Thymus (tissue), 11 donors: Measurements from ENCODE around the gene CDH22. TPM values are rescaled to one million over a fixed set of nuclear protein-coding genes. Genes with fewer than 3 reads are reported as not detected.

Experiments
- DNase-seq, 9 donors: peaks; one replicate each; pipeline ENCODE4 v3.0.0-alpha.2; 2013; ENCODE audit warnings: low spot score in 9 of 9, low read depth in 6 of 9, missing footprints in 1 of 9
- H3K27ac ChIP-seq, 2 donors: one replicate each; pipeline ENCODE4 v1.5.1; 2013; ENCODE audit warnings: control low read depth in 1 of 2, low read depth in 1 of 2, low read length in 1 of 2, mild to moderate bottlenecking in 1 of 2, moderate library complexity in 1 of 2
- H3K27me3 ChIP-seq, 2 donors: one replicate each; pipeline ENCODE4 v1.5.1; 2013; ENCODE audit warnings: low read length in 1 of 2; ENCODE audit not compliant: control insufficient read depth in 2 of 2, insufficient read depth in 1 of 2
- H3K36me3 ChIP-seq, 2 donors: one replicate each; pipeline ENCODE4 v1.5.1; 2013; ENCODE audit warnings: low read length in 1 of 2, mild to moderate bottlenecking in 1 of 2, moderate library complexity in 1 of 2; ENCODE audit not compliant: control insufficient read depth in 2 of 2, insufficient read depth in 2 of 2
- H3K4me1 ChIP-seq, 2 donors: one replicate each; pipeline ENCODE4 v1.5.1; 2013; ENCODE audit warnings: low read length in 2 of 2; ENCODE audit not compliant: control insufficient read depth in 2 of 2, insufficient read depth in 2 of 2
- H3K4me3 ChIP-seq, 2 donors: one replicate each; pipeline ENCODE4 v1.5.1; 2013; ENCODE audit warnings: low read length in 2 of 2, control low read depth in 1 of 2, mild to moderate bottlenecking in 1 of 2
- H3K9me3 ChIP-seq, 2 donors: one replicate each; pipeline ENCODE4 v1.5.1; 2013; ENCODE audit warnings: low read length in 1 of 2, mild to moderate bottlenecking in 1 of 2; ENCODE audit not compliant: control insufficient read depth in 2 of 2, insufficient read depth in 1 of 2
- WGBS: extraction: QIAGEN DNeasy Blood & Tissue Kit; methylation state at CpG from one replicate; pipeline ENCODE4 v1.1.7; 2013; 5-methylcytosine and 5-hydroxymethylcytosine counted together
- polyA plus RNA-seq: library from polyadenylated mRNA; stranded (reverse); fragments of 200-250 nt; gene quantifications from one replicate; pipeline ENCODE4 v1.2.3, GENCODE V29; 2013
- total RNA-seq: library from RNA; stranded (reverse); fragments of 120-200 nt; gene quantifications from one replicate; pipeline ENCODE4 v1.2.4, GENCODE V29; 2013
- donor health status: healthy.

Gene CDH22
- total and polyA plus RNA-seq, 2 donors, result 0.05 to 0.11 TPM

DNA sequence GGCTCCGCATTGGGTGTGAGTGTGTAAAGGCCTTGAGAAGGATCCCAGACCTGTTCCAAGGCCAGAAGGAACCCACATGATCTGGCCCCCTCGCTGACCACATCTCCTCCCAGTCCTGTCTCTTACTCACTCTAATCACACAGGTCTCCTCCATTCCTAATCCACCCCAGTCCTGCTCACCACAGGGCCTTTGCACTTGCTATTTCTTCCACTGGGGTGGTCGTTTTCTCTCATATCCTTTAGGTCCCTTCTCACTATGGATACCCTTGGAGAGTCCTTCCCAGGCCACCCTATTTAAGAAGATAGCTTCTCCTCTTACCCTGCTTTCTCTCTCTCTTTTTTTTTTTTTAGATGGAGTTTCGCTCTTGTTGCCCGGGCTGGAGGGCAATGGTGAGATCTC is 124.5 kb downstream of the CDH22 start:
- WGBS, result 91% methylated on average over 5 of the region's 5 CpGs
- peaks cover 3 to 4% of the 10 kb centered on the region in 2 donors for H3K27me3 ChIP-seq
- H3K4me3 ChIP-seq, result no peak overlapping the region

DNA sequence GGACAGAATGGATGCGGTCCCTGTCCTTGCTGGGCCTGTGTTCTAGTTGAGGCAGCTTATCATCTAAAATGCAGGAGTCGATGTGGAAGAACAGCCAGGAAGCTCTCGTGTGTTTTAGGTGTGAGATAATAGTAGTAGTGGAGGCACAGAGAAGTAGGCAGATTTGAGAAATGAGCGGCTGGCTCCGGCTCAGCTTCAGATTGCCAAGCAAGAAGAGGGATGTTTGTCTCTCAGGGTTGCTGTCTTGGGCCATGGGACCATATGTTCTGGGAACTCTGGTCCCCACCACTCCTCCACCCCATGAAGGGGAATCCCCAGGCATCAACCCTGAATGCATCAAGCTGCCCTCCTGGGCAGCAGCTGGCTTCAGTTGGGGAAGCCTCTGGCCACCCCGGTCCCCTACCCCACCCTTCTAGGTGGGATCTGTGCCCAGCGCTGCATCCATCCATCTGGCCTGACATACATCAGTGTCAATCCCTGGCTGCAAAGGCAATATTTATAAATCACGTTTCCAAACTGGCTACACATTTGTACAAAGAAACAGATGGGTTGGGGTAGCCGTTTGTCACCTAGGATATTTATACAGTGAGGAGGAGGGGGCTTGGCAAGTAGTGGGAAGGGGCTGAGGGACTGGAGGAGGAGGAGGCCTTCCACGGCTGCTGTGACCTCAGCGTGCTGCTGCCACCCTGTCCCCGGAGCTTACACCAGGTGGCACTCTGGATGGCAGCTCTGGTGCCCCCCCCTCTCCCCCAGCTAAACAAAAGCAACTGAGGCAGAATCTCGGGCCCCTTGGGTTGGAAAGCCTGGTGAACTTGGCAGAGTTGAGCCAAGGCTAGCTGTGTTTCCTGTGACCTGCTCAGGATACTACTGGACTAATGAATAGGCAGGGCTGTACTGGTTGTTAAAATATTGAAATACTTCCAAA is 125.8 kb downstream of the CDH22 start:
- Histone ChIP-seq H3K27ac (no peak overlapping the region), H3K4me1 (no peaks in the 10 kb centered on the region), H3K36me3 (no peaks in the 10 kb centered on the region), H3K27me3 (peaks cover 3 to 4% of the 10 kb centered on the region in 2 donors), H3K4me3 (no peak overlapping the region), H3K9me3 (no peaks in the 10 kb centered on the region)
- 78% methylated on average over 13 of the region's 13 CpGs for WGBS
- DNase-seq, result no peak

More for the DNA sequence above, 124.5 kb downstream of the CDH22 start:
- no peaks in the 10 kb centered on the region for H3K9me3 ChIP-seq
- no peak for DNase-seq
- no peak overlapping the region for H3K27ac ChIP-seq
- H3K4me1 ChIP-seq, result no peaks in the 10 kb centered on the region
- no peaks in the 10 kb centered on the region for H3K36me3 ChIP-seq

DNA sequence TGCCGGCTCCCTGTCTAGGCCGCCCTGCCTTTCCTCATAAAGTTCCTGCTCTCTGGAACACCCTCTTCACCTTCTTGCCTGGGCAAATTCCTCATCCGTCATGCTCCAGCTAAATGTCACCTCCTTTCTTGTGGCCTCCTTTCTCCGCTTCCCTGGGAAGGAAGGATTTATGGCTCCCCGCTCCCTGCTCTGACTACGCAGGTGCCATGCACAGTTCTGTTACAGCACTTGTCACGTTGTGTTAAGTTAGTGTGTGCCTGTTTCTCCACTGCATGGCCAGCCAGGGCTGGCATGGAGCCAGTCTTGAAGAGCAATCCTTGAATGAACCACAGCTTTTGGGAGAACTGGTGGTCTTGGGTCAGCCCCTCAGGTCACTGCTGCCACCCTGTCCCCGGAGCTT is 128.4 kb downstream of the CDH22 start:
- Histone ChIP-seq H3K36me3 (no peaks in the 10 kb centered on the region), H3K4me1 (no peaks in the 10 kb centered on the region), H3K4me3 (no peak overlapping the region), H3K9me3 (no peaks in the 10 kb centered on the region), H3K27me3 (peaks cover 3 to 24% of the 10 kb centered on the region in 2 donors), H3K27ac (no peak overlapping the region)
- DNase-seq, result no peak
- 89% methylated on average over 8 of the region's 8 CpGs for WGBS

DNA sequence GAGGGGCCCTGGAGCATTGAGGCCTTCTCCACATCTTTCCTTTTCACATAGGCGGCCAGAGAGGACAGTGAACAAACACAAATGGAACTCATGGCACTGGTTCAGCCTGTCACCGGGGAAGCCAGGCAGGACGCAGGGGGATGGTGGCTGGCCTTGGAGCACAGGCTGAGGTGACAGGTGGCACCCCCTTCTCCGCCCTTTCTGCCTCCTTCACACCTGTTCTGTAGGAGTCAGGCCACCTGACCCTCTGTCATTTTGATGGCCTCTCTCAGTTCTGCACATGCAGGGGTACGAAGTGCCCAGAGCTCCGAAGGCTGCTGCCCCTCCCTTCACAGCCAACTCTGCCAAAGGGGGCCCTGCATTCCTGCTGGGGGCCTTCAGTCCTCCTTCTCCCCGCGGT is 129.4 kb downstream of the CDH22 start:
- H3K36me3 ChIP-seq, result no peaks in the 10 kb centered on the region
- no peak overlapping the region for H3K4me3 ChIP-seq
- H3K9me3 ChIP-seq, result no peaks in the 10 kb centered on the region
- H3K4me1 ChIP-seq, result no peaks in the 10 kb centered on the region
- 90% methylated on average over 8 of the region's 8 CpGs for WGBS
- H3K27me3 ChIP-seq, result peaks cover 8 to 33% of the 10 kb centered on the region in 2 donors
- no peak overlapping the region for H3K27ac ChIP-seq
- DNase-seq, result no peak

DNA sequence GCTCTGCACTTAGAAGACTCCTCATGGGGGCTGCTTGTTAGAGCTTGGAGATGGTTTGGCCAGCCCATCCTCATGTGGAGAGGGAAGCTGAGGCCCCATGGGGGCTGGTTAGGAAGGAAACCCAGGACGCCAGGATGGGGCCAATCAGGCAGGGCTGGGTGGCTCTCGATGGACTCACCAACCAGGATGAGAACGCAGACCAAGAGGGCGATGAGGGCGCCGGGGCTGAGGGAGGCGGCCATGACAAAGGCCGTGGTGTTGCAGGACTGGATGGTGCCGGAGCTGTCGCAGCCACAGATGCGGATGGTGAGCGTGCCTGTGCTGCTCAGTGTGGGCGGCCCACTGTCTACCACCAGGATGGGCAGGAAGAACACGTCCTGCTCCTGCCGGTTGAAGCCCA is 130.5 kb downstream of the CDH22 start:
- no peaks in the 10 kb centered on the region for H3K4me1 ChIP-seq
- WGBS, result 93% methylated on average over 15 of the region's 15 CpGs
- H3K4me3 ChIP-seq, result no peak overlapping the region
- no peak for DNase-seq
- H3K9me3 ChIP-seq, result no peaks in the 10 kb centered on the region
- H3K27ac ChIP-seq, result no peak overlapping the region
- H3K27me3 ChIP-seq, result peaks cover 14 to 43% of the 10 kb centered on the region in 2 donors
- H3K36me3 ChIP-seq, result no peaks in the 10 kb centered on the region

DNA sequence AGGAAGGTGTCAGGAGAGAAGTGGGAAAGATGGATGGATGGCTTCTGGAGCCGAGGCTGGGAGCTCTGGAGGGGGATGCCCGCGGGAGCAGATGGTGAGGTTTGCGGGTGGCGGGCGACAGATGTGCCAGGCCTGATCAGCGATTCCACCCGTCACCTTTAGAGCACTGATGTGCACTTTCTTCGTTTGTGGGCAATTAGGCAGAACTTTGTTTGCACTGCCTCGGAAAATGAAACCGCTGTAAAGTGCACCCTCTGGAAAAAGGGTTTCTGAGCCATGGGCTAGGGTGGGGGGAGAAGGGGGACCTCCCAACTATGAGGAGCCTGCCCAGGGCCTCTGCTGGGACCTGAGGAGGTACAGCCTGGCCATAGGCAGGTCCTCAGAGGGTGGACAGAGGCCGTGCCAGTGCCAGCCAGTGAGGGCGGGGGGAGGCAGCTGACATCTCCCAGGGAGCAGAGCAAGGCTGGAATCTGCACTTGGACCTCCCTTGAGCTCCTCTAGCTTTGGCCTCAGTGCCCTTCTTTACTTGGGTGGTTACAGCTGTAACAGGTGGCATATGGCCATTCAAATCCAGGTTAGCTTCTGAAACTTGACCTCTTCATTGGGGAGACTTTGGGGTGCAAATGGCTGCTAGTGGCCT is 131.4 kb downstream of the CDH22 start:
- H3K9me3 ChIP-seq, result no peaks in the 10 kb centered on the region
- peaks cover 14 to 49% of the 10 kb centered on the region in 2 donors for H3K27me3 ChIP-seq
- no peaks in the 10 kb centered on the region for H3K4me1 ChIP-seq
- no peak for DNase-seq
- 82% methylated on average over 13 of the region's 13 CpGs for WGBS
- no peak overlapping the region for H3K4me3 ChIP-seq
- H3K36me3 ChIP-seq, result no peaks in the 10 kb centered on the region
- no peak overlapping the region for H3K27ac ChIP-seq

DNA sequence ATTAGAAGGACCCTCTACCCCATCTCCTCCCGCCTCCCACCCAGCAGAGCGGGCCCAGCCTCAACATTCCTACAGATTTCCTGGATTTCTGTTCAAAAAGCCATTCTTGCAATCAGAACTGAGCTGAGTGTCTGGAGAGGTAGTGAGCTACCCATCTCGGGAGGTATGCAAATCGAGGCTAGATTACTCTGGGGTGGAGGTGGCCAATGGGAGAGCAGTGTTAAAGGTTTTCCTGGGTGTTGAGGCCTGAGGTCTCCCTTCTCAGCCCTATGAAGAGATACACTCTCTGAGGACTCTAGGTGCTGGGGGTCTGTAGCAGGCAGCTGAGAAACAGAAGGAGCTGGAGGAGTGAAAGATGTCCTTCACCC is 133.2 kb downstream of the CDH22 start:
- Histone ChIP-seq H3K9me3 (no peaks in the 10 kb centered on the region), H3K27ac (no peak overlapping the region), H3K4me1 (no peaks in the 10 kb centered on the region), H3K27me3 (peaks cover 14 to 51% of the 10 kb centered on the region in 2 donors), H3K4me3 (no peak overlapping the region), H3K36me3 (no peaks in the 10 kb centered on the region)
- WGBS, result 93% methylated on average over 4 of the region's 4 CpGs
- no peak for DNase-seq

DNA sequence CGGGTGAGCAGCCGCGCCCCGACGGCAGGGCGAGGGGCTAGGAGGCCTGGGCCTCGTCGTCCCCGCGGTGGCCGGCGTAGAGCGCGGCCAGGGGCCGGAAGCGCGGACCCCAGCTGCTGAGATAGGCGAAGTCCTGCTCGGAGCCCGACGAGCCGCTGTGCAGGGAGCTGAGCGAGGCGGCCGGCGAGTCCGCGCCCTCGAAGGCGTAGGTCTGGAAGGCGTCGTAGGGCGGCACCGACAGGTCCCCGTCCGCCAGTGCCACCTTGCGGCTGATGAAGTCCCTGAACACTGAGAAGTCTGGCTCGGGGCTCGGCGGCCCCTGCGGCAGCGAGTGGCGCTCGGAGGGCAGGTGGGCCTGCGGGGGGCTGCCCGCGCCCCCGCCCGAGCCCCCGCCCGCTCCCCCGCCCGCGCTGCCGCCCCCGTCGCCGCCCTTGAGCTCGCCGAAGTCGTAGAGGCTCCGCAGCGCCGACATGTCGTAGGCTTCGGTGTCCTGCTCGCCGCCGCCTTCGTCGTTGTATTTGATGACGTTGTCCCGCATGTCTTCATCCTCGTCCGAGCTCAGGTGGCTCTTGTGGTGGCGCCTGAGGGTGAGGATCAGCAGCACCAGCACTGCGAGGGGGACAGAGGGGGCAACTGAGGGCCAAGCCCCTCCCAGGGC is 133.7 kb downstream of the CDH22 start:
- Histone ChIP-seq H3K9me3 (no peaks in the 10 kb centered on the region), H3K4me1 (no peaks in the 10 kb centered on the region), H3K27ac (no peak overlapping the region), H3K4me3 (no peak overlapping the region), H3K36me3 (no peaks in the 10 kb centered on the region), H3K27me3 (peaks cover 14 to 51% of the 10 kb centered on the region in 2 donors)
- 9% methylated on average over 75 of the region's 77 CpGs for WGBS
- peak in 8 of 9 donors; percentile 22 to 69 (median 45) for DNase-seq
